Measurements from ENCODE around the gene KRT76.

GRCh38 chr12:52790427-52791270 is 13.5 kb upstream of the KRT76 start:
- TF ChIP-seq POLR2A (IDR thresholded peaks at IDR 0.05) = no peak
- TF ChIP-seq, protein P1, sequence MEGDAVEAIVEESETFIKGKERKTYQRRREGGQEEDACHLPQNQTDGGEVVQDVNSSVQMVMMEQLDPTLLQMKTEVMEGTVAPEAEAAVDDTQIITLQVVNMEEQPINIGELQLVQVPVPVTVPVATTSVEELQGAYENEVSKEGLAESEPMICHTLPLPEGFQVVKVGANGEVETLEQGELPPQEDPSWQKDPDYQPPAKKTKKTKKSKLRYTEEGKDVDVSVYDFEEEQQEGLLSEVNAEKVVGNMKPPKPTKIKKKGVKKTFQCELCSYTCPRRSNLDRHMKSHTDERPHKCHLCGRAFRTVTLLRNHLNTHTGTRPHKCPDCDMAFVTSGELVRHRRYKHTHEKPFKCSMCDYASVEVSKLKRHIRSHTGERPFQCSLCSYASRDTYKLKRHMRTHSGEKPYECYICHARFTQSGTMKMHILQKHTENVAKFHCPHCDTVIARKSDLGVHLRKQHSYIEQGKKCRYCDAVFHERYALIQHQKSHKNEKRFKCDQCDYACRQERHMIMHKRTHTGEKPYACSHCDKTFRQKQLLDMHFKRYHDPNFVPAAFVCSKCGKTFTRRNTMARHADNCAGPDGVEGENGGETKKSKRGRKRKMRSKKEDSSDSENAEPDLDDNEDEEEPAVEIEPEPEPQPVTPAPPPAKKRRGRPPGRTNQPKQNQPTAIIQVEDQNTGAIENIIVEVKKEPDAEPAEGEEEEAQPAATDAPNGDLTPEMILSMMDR (IDR thresholded peaks at IDR 0.05 in 4 of 5, conservative IDR thresholded peaks at IDR 0.05 in 1 of 5) = no peak

Data from gastrocnemius medialis (tissue), 4 donors.